Measurements from ENCODE around the gene SCD5.

- TF ChIP-seq, protein P1, sequence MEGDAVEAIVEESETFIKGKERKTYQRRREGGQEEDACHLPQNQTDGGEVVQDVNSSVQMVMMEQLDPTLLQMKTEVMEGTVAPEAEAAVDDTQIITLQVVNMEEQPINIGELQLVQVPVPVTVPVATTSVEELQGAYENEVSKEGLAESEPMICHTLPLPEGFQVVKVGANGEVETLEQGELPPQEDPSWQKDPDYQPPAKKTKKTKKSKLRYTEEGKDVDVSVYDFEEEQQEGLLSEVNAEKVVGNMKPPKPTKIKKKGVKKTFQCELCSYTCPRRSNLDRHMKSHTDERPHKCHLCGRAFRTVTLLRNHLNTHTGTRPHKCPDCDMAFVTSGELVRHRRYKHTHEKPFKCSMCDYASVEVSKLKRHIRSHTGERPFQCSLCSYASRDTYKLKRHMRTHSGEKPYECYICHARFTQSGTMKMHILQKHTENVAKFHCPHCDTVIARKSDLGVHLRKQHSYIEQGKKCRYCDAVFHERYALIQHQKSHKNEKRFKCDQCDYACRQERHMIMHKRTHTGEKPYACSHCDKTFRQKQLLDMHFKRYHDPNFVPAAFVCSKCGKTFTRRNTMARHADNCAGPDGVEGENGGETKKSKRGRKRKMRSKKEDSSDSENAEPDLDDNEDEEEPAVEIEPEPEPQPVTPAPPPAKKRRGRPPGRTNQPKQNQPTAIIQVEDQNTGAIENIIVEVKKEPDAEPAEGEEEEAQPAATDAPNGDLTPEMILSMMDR (IDR thresholded peaks at IDR 0.05): no peak
- no peak for TF ChIP-seq ZFX (IDR thresholded peaks at IDR 0.05; ENCODE audit: borderline replicate concordance)
Observed at GRCh38 chr4:82818664-82819662, 20.4 kb upstream of the SCD5 start.

Measured in 22Rv1 (cell line).